GM18526 (cell line): Measurements from ENCODE around the gene RAI14.

ENCODE experiments used
- POLR2A ChIP-seq: IDR thresholded peaks from 3 replicates; pipeline ENCODE4 v1.6.1; 2011; ENCODE audit not compliant: insufficient read length; ENCODE audit errors: extremely low read depth

The RAI14 gene

GRCh38 chr5:34660444-34660843, 4.3 kb downstream of the RAI14 start:
- TF ChIP-seq POLR2A, result no peak

GRCh38 chr5:34663771-34664496, 7.8 kb downstream of the RAI14 start:
- no peak for TF ChIP-seq POLR2A

- no peak for TF ChIP-seq POLR2A
Observed at GRCh38 chr5:34666392-34667080, 10.4 kb downstream of the RAI14 start.

GRCh38 chr5:34667705-34668104, 11.6 kb downstream of the RAI14 start:
- TF ChIP-seq POLR2A, result no peak

- TF ChIP-seq POLR2A, result no peak
Observed at GRCh38 chr5:34669931-34670516, 13.9 kb downstream of the RAI14 start.

- no peak for TF ChIP-seq POLR2A
Observed at GRCh38 chr5:34672196-34672595, 16.1 kb downstream of the RAI14 start.

GRCh38 chr5:34673463-34674125, 17.5 kb downstream of the RAI14 start:
- TF ChIP-seq POLR2A, result no peak

GRCh38 chr5:34674187-34674586, 18.1 kb downstream of the RAI14 start:
- no peak for TF ChIP-seq POLR2A

- no peak for TF ChIP-seq POLR2A
Observed at GRCh38 chr5:34675857-34676256, 19.7 kb downstream of the RAI14 start.

- TF ChIP-seq POLR2A, result no peak
Observed at GRCh38 chr5:34676416-34676815, 20.3 kb downstream of the RAI14 start.

GRCh38 chr5:34677428-34677827, 21.3 kb downstream of the RAI14 start:
- TF ChIP-seq POLR2A, result no peak

GRCh38 chr5:34680896-34681295, 24.8 kb downstream of the RAI14 start:
- TF ChIP-seq POLR2A, result no peak

- no peak for TF ChIP-seq POLR2A
Observed at GRCh38 chr5:34682926-34683623, 26.9 kb downstream of the RAI14 start.

GRCh38 chr5:34684281-34684979, 28.3 kb downstream of the RAI14 start:
- no peak for TF ChIP-seq POLR2A

- TF ChIP-seq POLR2A, result no peak
Observed at GRCh38 chr5:34684980-34685352, 28.8 kb downstream of the RAI14 start.

- TF ChIP-seq POLR2A, result no peak
Observed at GRCh38 chr5:34685485-34686165, 29.5 kb downstream of the RAI14 start.
